KOPT-K1 (cell line): ENCODE measurements around the gene UBXN11.

ENCODE experiments used
- H3K27ac ChIP-seq: fragments of 200-600 bp; sonication (generic); 2 replicates; pipeline ENCODE4 v1.5.1; 2016; ENCODE audit warnings: antibody characterized with exemption, mild to moderate bottlenecking, low read depth, low read length; ENCODE audit not compliant: poor library complexity, severe bottlenecking
- H3K36me3 ChIP-seq: fragments of 200-600 bp; sonication (generic); 2 replicates; pipeline ENCODE4 v1.5.1; 2017; ENCODE audit warnings: antibody characterized with exemption, mild to moderate bottlenecking, low read length, moderate library complexity; ENCODE audit not compliant: insufficient read depth
- H3K9me3 ChIP-seq: fragments of 200-600 bp; sonication (generic); 2 replicates; pipeline ENCODE4 v1.5.1; 2017; ENCODE audit warnings: antibody characterized with exemption, low read length, mild to moderate bottlenecking; ENCODE audit not compliant: insufficient read depth, poor library complexity, severe bottlenecking

Gene UBXN11

GRCh38 chr1:26278303-26278702 lies 28.1 kb downstream of the UBXN11 start:
- peaks cover 79% of the 10 kb centered on the region for H3K36me3 ChIP-seq
- peak overlapping the region; percentile 13 for H3K27ac ChIP-seq
- no peaks in the 10 kb centered on the region for H3K9me3 ChIP-seq

GRCh38 chr1:26277719-26278118 lies 28.7 kb downstream of the UBXN11 start:
- peaks cover 80% of the 10 kb centered on the region for H3K36me3 ChIP-seq
- H3K27ac ChIP-seq: peak overlapping the region; percentile 13
- H3K9me3 ChIP-seq: no peaks in the 10 kb centered on the region

GRCh38 chr1:26277261-26277661 lies 29.2 kb downstream of the UBXN11 start:
- Histone ChIP-seq H3K9me3 (no peaks in the 10 kb centered on the region), H3K36me3 (peaks cover 81% of the 10 kb centered on the region), H3K27ac (no peak overlapping the region)

GRCh38 chr1:26276432-26276838 lies 30.0 kb downstream of the UBXN11 start:
- Histone ChIP-seq H3K9me3 (no peaks in the 10 kb centered on the region), H3K36me3 (peaks cover 81% of the 10 kb centered on the region), H3K27ac (peak overlapping the region; percentile 9)

GRCh38 chr1:26275580-26276431 lies 30.6 kb downstream of the UBXN11 start:
- no peaks in the 10 kb centered on the region for H3K9me3 ChIP-seq
- H3K27ac ChIP-seq: peak overlapping the region; percentile 9
- H3K36me3 ChIP-seq: peaks cover 81% of the 10 kb centered on the region

- no peaks in the 10 kb centered on the region for H3K9me3 ChIP-seq
- H3K36me3 ChIP-seq: peaks cover 89% of the 10 kb centered on the region
- no peak overlapping the region for H3K27ac ChIP-seq
Measured at GRCh38 chr1:26274801-26275425, 31.5 kb downstream of the UBXN11 start.

GRCh38 chr1:26269198-26269550 lies 37.3 kb downstream of the UBXN11 start:
- Histone ChIP-seq H3K9me3 (peaks cover 11% of the 10 kb centered on the region), H3K36me3 (peaks cover 98% of the 10 kb centered on the region), H3K27ac (no peak overlapping the region)

GRCh38 chr1:26268290-26269197 lies 37.9 kb downstream of the UBXN11 start:
- peaks cover 100% of the 10 kb centered on the region for H3K36me3 ChIP-seq
- peaks cover 11% of the 10 kb centered on the region for H3K9me3 ChIP-seq
- no peak overlapping the region for H3K27ac ChIP-seq

GRCh38 chr1:26265405-26265804 lies 41.0 kb downstream of the UBXN11 start:
- Histone ChIP-seq H3K36me3 (peaks cover 100% of the 10 kb centered on the region), H3K27ac (no peak overlapping the region), H3K9me3 (peaks cover 11% of the 10 kb centered on the region)

- no peaks in the 10 kb centered on the region for H3K9me3 ChIP-seq
- H3K27ac ChIP-seq: no peak overlapping the region
- peaks cover 100% of the 10 kb centered on the region for H3K36me3 ChIP-seq
Measured at GRCh38 chr1:26263212-26263611, 43.2 kb downstream of the UBXN11 start.

- Histone ChIP-seq H3K9me3 (no peaks in the 10 kb centered on the region), H3K36me3 (peaks cover 100% of the 10 kb centered on the region), H3K27ac (no peak overlapping the region)
Measured at GRCh38 chr1:26259578-26259977, 46.9 kb downstream of the UBXN11 start.

- Histone ChIP-seq H3K27ac (no peak overlapping the region), H3K9me3 (no peaks in the 10 kb centered on the region), H3K36me3 (peaks cover 100% of the 10 kb centered on the region)
Measured at GRCh38 chr1:26259005-26259404, 47.4 kb downstream of the UBXN11 start.

GRCh38 chr1:26257222-26257621 lies 49.2 kb downstream of the UBXN11 start:
- no peaks in the 10 kb centered on the region for H3K9me3 ChIP-seq
- no peak overlapping the region for H3K27ac ChIP-seq
- H3K36me3 ChIP-seq: peaks cover 100% of the 10 kb centered on the region

GRCh38 chr1:26254404-26254803 lies 52.0 kb downstream of the UBXN11 start:
- Histone ChIP-seq H3K27ac (no peak overlapping the region), H3K9me3 (no peaks in the 10 kb centered on the region), H3K36me3 (peaks cover 100% of the 10 kb centered on the region)

GRCh38 chr1:26252718-26253117 lies 53.7 kb downstream of the UBXN11 start:
- H3K9me3 ChIP-seq: no peaks in the 10 kb centered on the region
- no peak overlapping the region for H3K27ac ChIP-seq
- H3K36me3 ChIP-seq: peaks cover 99% of the 10 kb centered on the region
